Stimulated activated CD8-positive, alpha-beta memory T cell treated with anti-CD3 and anti-CD28 coated beads, Interleukin-15, amount 100 ng/mL, for 48 hours (primary cell): ENCODE data around the gene CCDC77.

Experiments
- DNase-seq, 2 donors: peaks; one replicate each; pipeline ENCODE4 v3.0.0-alpha.2; 2020; ENCODE audit warnings: low read depth in 2 of 2

CCDC77 gene

GRCh38 chr12:452667-453210, 51.3 kb downstream of the CCDC77 start:
- DNase-seq, result peak; percentile 59 to 77

GRCh38 chr12:454833-455232, 53.4 kb downstream of the CCDC77 start:
- DNase-seq, result no peak

GRCh38 chr12:455821-456220, 54.4 kb downstream of the CCDC77 start:
- no peak for DNase-seq

GRCh38 chr12:457676-458075, 56.2 kb downstream of the CCDC77 start:
- DNase-seq, result no peak

GRCh38 chr12:459050-459429, 57.6 kb downstream of the CCDC77 start:
- no peak for DNase-seq

GRCh38 chr12:459430-460258, 58.2 kb downstream of the CCDC77 start, which contains the start of gene B4GALNT3:
Gene B4GALNT3 (plus strand): TSS chr12:459939. CDS start chr12:460377, 438 bp downstream.
- DNase-seq, result no peak

- no peak for DNase-seq
Observed at GRCh38 chr12:460261-461230, 59.1 kb downstream of the CCDC77 start.

- no peak for DNase-seq
Observed at GRCh38 chr12:461425-461824, 60.0 kb downstream of the CCDC77 start.

- no peak for DNase-seq
Observed at GRCh38 chr12:462936-463705, 61.7 kb downstream of the CCDC77 start.

- no peak for DNase-seq
Observed at GRCh38 chr12:464484-465267, 63.2 kb downstream of the CCDC77 start.

- DNase-seq, result no peak
Observed at GRCh38 chr12:466039-466438, 64.6 kb downstream of the CCDC77 start.

- no peak for DNase-seq
Observed at GRCh38 chr12:466762-467161, 65.3 kb downstream of the CCDC77 start.

GRCh38 chr12:467591-467990, 66.1 kb downstream of the CCDC77 start:
- no peak for DNase-seq

- DNase-seq, result no peak
Observed at GRCh38 chr12:468671-469389, 67.4 kb downstream of the CCDC77 start.

- DNase-seq, result no peak
Observed at GRCh38 chr12:470133-470532, 68.7 kb downstream of the CCDC77 start.

- no peak for DNase-seq
Observed at GRCh38 chr12:473198-473597, 71.8 kb downstream of the CCDC77 start.

- DNase-seq, result no peak
Observed at GRCh38 chr12:473863-474577, 72.6 kb downstream of the CCDC77 start.

GRCh38 chr12:475286-475685, 73.8 kb downstream of the CCDC77 start:
- no peak for DNase-seq

GRCh38 chr12:479161-479560, 77.7 kb downstream of the CCDC77 start:
- no peak for DNase-seq
